NCI-H345 (cell line): ENCODE data around the gene C1D.

Experiments
- DNase-seq: peaks from one replicate; lab custom pipeline; 2025; lab: John Stamatoyannopoulos, UW

The C1D gene

GRCh38 chr2:68062680-68063387 is at the start of gene C1D:
TSS of gene C1D (minus strand) at chr2:68063004. CDS start at chr2:68047310, 15,694 bp downstream.
- peak; percentile 92 for DNase-seq

- no peak for DNase-seq
These were observed 47.3 kb upstream of the C1D start for GRCh38 chr2:68110102-68110501.

- no peak for DNase-seq
These were observed 45.3 kb upstream of the C1D start for GRCh38 chr2:68108120-68108519.

- no peak for DNase-seq
These were observed 44.7 kb upstream of the C1D start for GRCh38 chr2:68107475-68107874.

- DNase-seq, result no peak
These were observed 41.5 kb upstream of the C1D start for GRCh38 chr2:68104111-68104835.

GRCh38 chr2:68103709-68104055 is 40.9 kb upstream of the C1D start:
- no peak for DNase-seq

GRCh38 chr2:68103030-68103708 is 40.4 kb upstream of the C1D start:
- no peak for DNase-seq

- DNase-seq, result no peak
These were observed 37.4 kb upstream of the C1D start for GRCh38 chr2:68100189-68100588.

- no peak for DNase-seq
These were observed 36.5 kb upstream of the C1D start for GRCh38 chr2:68099260-68099659.

GRCh38 chr2:68098291-68098797 is 35.5 kb upstream of the C1D start:
- no peak for DNase-seq

GRCh38 chr2:68094111-68094510 is 31.3 kb upstream of the C1D start:
- DNase-seq, result no peak

GRCh38 chr2:68093634-68094033 is 30.8 kb upstream of the C1D start:
- no peak for DNase-seq

- no peak for DNase-seq
These were observed 28.7 kb upstream of the C1D start for GRCh38 chr2:68091439-68092034.

GRCh38 chr2:68089961-68090360 is 27.2 kb upstream of the C1D start:
- no peak for DNase-seq

GRCh38 chr2:68088940-68089339 is 26.1 kb upstream of the C1D start:
- no peak for DNase-seq

- no peak for DNase-seq
These were observed 23.4 kb upstream of the C1D start for GRCh38 chr2:68086166-68086565.

GRCh38 chr2:68083346-68083745 is 20.5 kb upstream of the C1D start:
- DNase-seq, result no peak

GRCh38 chr2:68074050-68074449 is 11.2 kb upstream of the C1D start:
- no peak for DNase-seq

GRCh38 chr2:68063797-68064646 is 1.2 kb upstream of the C1D start:
- DNase-seq, result peak; percentile 1

GRCh38 chr2:68060652-68061051 is 2.2 kb downstream of the C1D start:
- DNase-seq, result no peak

GRCh38 chr2:68059784-68060525 is 2.8 kb downstream of the C1D start:
- no peak for DNase-seq
